ENCODE results near the gene ACTRT2. TPM values are rescaled to one million over a fixed set of nuclear protein-coding genes. Genes with fewer than 3 reads are reported as not detected.
A peak's percentile ranks its signal among the peaks of the same experiment; 100 is the strongest.

Gene ACTRT2
- total RNA-seq, 1 experiment from 2014 or later = not detected

GRCh38 chr1:3012456-3013291 is 8.6 kb upstream of the ACTRT2 start:
- H3K27ac ChIP-seq (ENCODE audit: low read length) = no peak overlapping the region
- no peaks in the 10 kb centered on the region for H3F3A ChIP-seq (ENCODE audit: low read length, unreplicated experiment)
- no peaks in the 10 kb centered on the region for H3K79me2 ChIP-seq (ENCODE audit: low read length)
- TF ChIP-seq EZH2phosphoT487 (IDR thresholded peaks at IDR 0.05; ENCODE audit: borderline replicate concordance, low read length) (no peak), EZH2 (IDR thresholded peaks at IDR 0.05; ENCODE audit: low read length, unreplicated experiment) (no peak)
- TF ChIP-seq, protein P1, sequence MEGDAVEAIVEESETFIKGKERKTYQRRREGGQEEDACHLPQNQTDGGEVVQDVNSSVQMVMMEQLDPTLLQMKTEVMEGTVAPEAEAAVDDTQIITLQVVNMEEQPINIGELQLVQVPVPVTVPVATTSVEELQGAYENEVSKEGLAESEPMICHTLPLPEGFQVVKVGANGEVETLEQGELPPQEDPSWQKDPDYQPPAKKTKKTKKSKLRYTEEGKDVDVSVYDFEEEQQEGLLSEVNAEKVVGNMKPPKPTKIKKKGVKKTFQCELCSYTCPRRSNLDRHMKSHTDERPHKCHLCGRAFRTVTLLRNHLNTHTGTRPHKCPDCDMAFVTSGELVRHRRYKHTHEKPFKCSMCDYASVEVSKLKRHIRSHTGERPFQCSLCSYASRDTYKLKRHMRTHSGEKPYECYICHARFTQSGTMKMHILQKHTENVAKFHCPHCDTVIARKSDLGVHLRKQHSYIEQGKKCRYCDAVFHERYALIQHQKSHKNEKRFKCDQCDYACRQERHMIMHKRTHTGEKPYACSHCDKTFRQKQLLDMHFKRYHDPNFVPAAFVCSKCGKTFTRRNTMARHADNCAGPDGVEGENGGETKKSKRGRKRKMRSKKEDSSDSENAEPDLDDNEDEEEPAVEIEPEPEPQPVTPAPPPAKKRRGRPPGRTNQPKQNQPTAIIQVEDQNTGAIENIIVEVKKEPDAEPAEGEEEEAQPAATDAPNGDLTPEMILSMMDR (conservative IDR thresholded peaks at IDR 0.05; ENCODE audit: low read depth, low read length) = peak; percentile 71
- no peaks in the 10 kb centered on the region for H3K36me3 ChIP-seq (ENCODE audit: low read depth, low read length)
- intact Hi-C loops (cut with micrococcal nuclease) = no loop called here
- CTCF ChIA-PET = interaction anchor here (0.5 kb wide), 1 partner anchor 412 kb away, joined by 7 read pairs; no protein-coding TSS in a partner anchor
- H4K20me1 ChIP-seq (ENCODE audit: low read length) = no peaks in the 10 kb centered on the region
- no peaks in the 10 kb centered on the region for H3K4me1 ChIP-seq (ENCODE audit: insufficient read depth, low read length)
- ATAC-seq = peak; percentile 64
- no TSS peak for BruUV-seq (replicated peaks)
- H2AFZ ChIP-seq (ENCODE audit: low read length) = 0 out of 2 replicates have a peak overlapping the region, but pooled peaks have one; percentile 25
- no peak overlapping the region for H3K4me3 ChIP-seq (ENCODE audit: low read length)
- H3K9ac ChIP-seq (ENCODE audit: low read length) = no peak overlapping the region
- H3K4me2 ChIP-seq (ENCODE audit: low read length) = no peak overlapping the region
- POLR2A ChIA-PET (ENCODE audit: unreplicated experiment) = no interaction called here
- H3K9me2 ChIP-seq (replicated peaks; ENCODE audit: low read length) = no peaks in the 10 kb centered on the region
- peak; percentile 55 for DNase-seq
- peaks cover 4% of the 10 kb centered on the region; the same call in 1 of the 2 replicates for H3K9me3 ChIP-seq (ENCODE audit: low read length)
- H3K27me3 ChIP-seq (ENCODE audit: low read length) = peaks cover 66% of the 10 kb centered on the region

DNA sequence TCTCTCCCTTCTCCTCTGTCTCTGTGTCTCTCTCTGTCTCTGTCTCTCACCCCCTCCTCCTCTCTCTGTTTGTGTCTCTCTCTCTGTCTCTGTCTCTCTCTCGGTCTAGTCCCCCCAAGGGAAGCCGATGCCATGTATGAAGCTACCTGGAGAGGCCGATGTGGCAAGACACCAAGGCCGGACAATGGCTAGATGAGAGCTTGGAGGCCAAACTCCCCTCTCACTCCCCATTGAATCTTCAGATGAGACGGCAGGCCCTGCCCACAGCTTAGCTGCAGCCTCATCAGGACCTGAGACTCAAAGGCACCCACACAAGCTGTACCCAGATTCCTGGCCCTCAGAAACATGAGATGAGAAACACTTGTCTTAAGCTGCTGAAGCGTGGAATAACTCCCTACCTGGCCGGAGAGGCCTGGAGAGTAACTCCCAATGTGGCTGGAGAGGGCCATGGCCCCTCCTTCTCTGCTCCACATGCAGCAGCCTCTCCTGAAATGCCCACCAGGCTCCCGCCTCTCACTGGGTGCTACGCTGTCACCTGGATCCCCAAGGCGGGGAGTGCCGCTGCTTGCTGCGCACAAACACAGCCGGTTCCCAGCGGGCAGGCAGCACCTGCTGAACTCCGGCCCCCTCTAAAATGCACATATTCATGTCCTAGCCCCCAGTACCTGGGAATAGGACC is 7.8 kb upstream of the ACTRT2 start:
- no peaks in the 10 kb centered on the region for H4K20me1 ChIP-seq (ENCODE audit: low read length)
- H3K4me2 ChIP-seq (ENCODE audit: low read length) = no peak overlapping the region
- H3K36me3 ChIP-seq (ENCODE audit: low read depth, low read length) = no peaks in the 10 kb centered on the region
- intact Hi-C loops (cut with micrococcal nuclease) = no loop called here
- H3K9me2 ChIP-seq (replicated peaks; ENCODE audit: low read length) = no peaks in the 10 kb centered on the region
- no peak overlapping the region for H3K4me3 ChIP-seq (ENCODE audit: low read length)
- H3K27me3 ChIP-seq (ENCODE audit: low read length) = peaks cover 74% of the 10 kb centered on the region
- TF ChIP-seq EZH2 (IDR thresholded peaks at IDR 0.05; ENCODE audit: low read length, unreplicated experiment) (no peak), EZH2phosphoT487 (IDR thresholded peaks at IDR 0.05; ENCODE audit: borderline replicate concordance, low read length) (no peak)
- TF ChIP-seq, protein P1 (conservative IDR thresholded peaks at IDR 0.05; ENCODE audit: low read depth, low read length) = no peak
- ChIA-PET POLR2A (ENCODE audit: unreplicated experiment) (no interaction called here), CTCF (no interaction called here)
- DNase-seq (no peak), ATAC-seq (no peak)
- no peak overlapping the region for H3K9ac ChIP-seq (ENCODE audit: low read length)
- H3K9me3 ChIP-seq (ENCODE audit: low read length) = no peaks in the 10 kb centered on the region
- H3K4me1 ChIP-seq (ENCODE audit: insufficient read depth, low read length) = no peaks in the 10 kb centered on the region
- H3K79me2 ChIP-seq (ENCODE audit: low read length) = no peaks in the 10 kb centered on the region
- no TSS peak for BruUV-seq (replicated peaks)
- H2AFZ ChIP-seq (ENCODE audit: low read length) = no peak overlapping the region
- H3K27ac ChIP-seq (ENCODE audit: low read length) = no peak overlapping the region
- no peaks in the 10 kb centered on the region for H3F3A ChIP-seq (ENCODE audit: low read length, unreplicated experiment)

Data from PC-3 (cell line).